Stimulated activated CD4-positive, alpha-beta T cell treated with anti-CD3 and anti-CD28 coated beads, Interleukin-1b, Interleukin-23, amount 100 ng/mL, for 48 hours (primary cell): ENCODE data around the gene GPATCH1.
A peak's percentile ranks its signal among the peaks of the same experiment; 100 is the strongest.
"Not testable (repeated sequence)": the region's sequence is repeated elsewhere in the genome, so short reads cannot be mapped to it uniquely, and the experiment has no call there.

Experiments used
- DNase-seq: peaks from one replicate; pipeline ENCODE4 v3.0.0-alpha.2; 2020

Gene GPATCH1

GRCh38 chr19:33117501-33117900, 36.5 kb downstream of the GPATCH1 start:
- no peak for DNase-seq

GRCh38 chr19:33118643-33119042, 37.7 kb downstream of the GPATCH1 start:
- no peak for DNase-seq

DNA sequence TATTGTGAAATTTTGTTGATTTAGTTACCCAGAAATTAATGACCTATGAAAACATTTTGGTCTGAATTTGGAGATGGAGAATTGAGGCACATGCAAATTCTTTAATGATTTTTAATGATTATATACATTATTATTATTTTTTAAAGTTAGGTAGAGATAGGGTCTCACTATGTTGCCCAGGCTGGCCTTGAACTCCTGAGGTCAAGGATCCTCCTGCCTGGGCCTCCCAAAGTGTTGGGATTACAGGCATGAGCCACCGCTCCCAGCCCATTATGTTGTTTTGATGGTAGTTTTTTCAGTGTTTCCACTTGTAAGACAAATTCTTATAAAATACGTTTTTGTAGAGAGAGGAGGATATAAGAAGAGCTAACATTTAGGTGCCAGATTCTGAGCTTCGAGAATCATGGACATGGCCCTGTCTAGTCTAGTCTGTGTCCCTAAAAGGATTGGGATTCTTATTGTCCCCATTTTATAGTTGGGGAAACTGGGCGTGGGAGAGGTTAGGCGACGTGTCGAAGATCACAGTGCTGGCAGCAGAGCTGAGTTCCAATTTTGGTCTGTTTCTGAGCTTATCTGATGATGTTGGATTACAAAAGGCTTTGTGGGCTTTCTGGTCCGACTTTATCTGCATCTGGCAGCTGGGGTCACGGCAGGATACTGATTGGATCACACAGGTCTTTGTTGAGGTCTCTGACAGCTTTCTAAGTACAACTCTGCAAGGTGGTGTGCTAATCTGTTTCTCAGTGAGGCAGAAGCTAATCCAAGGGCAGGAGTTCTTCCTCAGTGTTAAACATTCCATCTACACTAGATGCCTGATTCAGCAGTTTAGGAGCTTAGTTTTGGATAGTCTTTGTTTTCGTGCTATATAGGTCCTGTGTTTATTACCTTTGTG, 43.5 kb downstream of the GPATCH1 start:
- DNase-seq = no peak

DNA sequence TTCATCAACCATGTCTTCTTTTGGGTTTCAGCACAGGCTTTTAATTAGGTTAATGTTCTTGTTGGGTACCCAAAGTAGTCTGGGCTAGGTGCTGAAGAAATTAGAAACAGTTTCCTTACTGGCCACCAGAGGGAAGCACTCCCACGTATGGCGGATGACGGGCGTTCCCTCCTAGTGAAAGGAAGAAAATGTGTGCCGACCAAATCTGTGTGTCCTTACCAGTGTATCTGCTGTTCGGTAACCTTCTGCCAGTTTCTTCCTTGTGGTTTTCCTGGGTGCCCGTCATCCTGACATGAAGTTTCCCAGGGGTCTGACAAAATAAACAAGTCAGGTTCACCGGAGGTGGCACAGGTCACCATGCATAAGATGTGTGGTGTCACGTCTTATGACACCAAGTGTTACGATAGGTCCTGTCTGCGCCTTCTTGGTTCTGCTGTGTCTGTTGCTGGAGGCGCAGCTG, 45.0 kb downstream of the GPATCH1 start:
- peak; percentile 52 for DNase-seq

GRCh38 chr19:33126712-33127111, 45.7 kb downstream of the GPATCH1 start:
- not testable (repeated sequence) for DNase-seq

GRCh38 chr19:33129901-33130300, 48.9 kb downstream of the GPATCH1 start:
- no peak for DNase-seq

GRCh38 chr19:33130433-33130832, 49.5 kb downstream of the GPATCH1 start:
- no peak for DNase-seq

DNA sequence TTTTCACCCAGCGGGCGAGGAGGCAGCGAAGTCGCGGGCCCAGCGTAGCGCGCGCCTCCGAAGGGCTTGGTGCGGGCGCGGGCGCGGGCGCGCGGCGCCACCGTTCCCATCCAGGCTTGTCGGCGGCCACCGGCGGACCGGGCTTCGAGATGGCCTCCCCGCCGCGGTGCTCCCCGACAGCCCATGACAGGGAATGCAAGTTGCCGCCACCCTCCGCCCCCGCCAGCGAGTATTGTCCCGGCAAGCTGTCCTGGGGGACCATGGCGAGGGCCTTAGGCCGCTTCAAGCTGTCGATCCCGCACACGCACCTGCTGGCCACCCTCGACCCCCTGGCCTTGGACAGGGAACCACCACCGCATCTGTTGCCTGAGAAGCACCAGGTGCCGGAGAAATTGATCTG, 51.0 kb downstream of the GPATCH1 start, which contains the start of gene WDR88:
TSS of gene WDR88 (plus strand) at position 94 of the 400 bp plus-strand sequence. CDS start at position 150, 56 bp downstream.
- DNase-seq = no peak

GRCh38 chr19:33132425-33132824, 51.4 kb downstream of the GPATCH1 start:
- DNase-seq = no peak

GRCh38 chr19:33133438-33134031, 52.6 kb downstream of the GPATCH1 start:
- no peak for DNase-seq

DNA sequence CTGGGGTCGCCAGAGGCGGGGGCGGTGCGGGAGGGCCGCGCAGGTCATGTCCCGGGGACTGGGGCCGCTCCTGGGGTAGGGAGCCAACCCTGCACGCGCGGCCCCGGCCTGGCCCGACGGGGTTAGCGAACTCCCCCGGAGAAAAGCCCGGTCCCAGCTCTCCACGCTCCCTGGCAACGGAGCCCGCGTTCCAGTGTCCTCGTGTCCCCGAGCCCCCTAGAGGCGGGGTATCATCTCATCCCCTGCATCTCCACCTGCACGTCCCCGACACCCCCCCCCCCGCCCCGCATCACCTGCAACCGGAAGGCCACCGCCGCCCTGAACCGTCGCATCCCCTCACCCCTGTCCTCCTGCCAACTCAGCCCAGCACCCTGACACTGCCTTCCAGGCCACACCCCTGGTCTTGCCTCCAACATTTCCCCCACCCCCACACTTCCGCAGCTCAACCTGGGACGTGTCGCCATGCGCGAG, 53.6 kb downstream of the GPATCH1 start:
- DNase-seq = peak; percentile 71

DNA sequence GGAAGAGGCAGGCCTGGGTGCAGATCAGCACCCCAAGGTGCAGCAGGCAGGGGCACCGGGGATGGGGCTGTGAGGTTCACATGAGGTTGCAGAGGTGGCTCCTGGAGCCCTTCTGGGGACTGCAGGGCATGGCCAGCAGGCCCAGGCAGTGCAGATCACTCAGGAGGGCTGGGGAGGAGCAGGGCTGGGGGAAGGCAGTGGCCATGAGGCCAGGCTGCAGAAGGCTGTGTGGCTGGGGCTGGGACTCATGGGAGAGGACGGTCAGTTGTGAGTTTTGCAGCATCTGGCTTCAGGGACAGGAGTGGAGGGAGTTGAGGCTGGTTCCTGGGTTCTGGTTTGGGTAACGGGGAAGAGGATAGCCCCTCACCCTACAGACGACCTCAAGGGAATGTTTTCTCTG, 58.2 kb downstream of the GPATCH1 start:
- DNase-seq = no peak

- peak; percentile 60 for DNase-seq
These were observed 63.0 kb downstream of the GPATCH1 start for GRCh38 chr19:33143897-33144405.

DNA sequence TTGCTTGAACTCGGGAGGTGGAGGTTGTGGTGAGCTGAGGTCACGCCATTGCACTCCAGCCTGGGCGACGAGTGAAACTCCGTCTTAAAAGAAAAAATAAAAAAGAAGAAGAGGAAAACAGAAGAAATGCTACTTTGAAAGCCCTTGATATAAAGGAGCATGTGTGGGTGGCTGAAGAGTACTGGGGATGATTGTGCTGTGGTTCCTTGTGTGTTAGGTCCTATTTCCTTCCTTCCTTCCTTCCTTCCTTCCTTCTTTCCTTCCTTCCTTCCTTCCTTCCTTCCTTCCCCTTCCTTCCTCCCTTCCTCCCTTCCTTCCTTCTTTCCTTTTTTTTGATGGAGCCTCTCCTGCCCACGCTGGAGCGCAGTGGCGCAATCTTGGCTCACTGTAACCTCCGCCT, 65.2 kb downstream of the GPATCH1 start:
- DNase-seq = no peak

DNA sequence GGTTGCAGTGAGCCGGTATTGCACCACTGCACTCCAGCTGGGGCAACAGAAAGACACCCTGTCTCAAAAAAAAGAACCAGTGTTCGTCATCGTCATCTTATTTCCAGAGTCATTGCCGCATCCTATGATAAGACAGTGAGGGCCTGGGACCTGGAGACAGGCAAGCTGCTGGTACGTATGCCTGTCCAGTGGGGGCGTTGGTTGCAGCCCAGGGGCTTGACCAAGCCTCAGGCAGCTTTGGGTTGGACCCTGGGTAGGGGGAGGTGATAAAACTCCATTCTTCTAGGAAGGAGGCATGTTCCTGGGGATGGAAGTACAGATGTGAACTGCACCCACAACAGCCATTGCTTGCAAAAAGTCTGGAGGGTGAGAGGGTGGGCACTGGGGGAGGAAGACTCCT, 66.6 kb downstream of the GPATCH1 start:
- no peak for DNase-seq

DNA sequence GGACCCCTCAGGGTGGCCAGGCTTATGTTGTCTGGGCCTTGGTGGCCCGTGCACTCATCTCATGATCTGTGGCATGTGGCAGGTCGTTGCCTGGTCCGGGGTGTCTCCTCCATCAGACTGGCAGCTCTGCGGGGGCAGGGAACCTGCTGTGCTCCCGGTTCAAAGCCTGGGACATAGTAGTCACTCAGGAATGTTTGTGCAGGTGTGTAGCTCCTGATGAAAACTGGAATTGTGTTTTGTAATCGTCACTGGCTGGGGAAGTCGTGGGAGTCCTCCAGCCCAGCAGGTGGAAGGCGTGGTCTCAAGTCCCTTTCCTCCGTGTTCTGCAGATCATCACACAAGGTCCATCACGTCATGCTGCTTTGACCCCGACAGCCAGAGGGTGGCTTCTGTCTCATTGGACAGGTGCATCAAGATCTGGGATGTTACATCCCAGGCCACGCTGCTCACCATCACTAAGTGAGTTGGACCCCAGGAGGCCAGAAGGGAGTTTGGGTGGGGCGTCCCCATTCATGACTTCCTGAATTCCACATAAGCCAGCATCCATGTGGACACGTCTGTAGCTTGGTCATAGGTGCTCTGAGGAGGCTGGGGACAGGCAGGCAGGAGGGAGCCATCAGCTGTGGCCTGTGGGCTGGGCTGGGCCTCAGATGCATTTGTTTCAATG, 70.0 kb downstream of the GPATCH1 start:
- DNase-seq = no peak

DNA sequence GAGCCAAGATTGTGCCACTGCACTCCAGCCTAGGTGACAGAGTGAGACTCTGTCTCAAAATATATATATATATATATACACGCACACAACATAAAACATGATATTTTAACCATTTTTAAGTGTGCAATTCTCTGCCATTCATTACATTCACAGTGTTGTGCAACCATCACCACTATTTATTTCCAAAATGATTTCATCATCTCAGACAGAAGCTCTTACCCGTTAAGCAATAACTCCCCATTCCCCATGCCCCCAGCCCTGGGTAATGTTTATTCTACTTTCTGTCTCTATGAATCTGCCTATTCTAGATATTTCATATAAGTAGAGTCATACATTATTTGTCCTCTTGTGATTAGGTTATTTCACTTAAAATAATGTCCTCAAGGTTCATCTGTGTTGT, 71.2 kb downstream of the GPATCH1 start:
- DNase-seq = no peak

GRCh38 chr19:33152625-33153024, 71.6 kb downstream of the GPATCH1 start:
- DNase-seq = not testable (repeated sequence)

- DNase-seq = not testable (repeated sequence)
These were observed 73.3 kb downstream of the GPATCH1 start for GRCh38 chr19:33154313-33154712.

DNA sequence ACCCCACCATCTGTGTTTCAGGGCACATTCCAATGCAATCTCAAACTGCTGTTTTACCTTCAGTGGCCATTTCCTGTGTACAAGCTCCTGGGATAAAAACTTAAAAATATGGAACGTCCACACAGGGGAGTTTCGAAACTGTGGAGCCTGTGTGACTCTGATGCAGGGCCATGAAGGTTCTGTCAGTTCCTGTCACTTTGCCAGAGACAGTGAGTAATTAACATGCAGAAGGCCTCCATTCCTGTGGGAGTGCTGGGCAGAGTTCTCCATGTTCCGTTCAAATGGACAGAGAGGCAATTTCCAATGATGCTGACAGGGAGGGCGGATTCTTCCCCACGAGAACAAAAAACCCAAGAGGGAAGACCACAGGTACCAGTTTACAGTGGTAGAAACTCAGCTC, 75.4 kb downstream of the GPATCH1 start:
- no peak for DNase-seq

- no peak for DNase-seq
These were observed 76.9 kb downstream of the GPATCH1 start for GRCh38 chr19:33157906-33158305.

- DNase-seq = no peak
These were observed 77.4 kb downstream of the GPATCH1 start for GRCh38 chr19:33158365-33158764.

DNA sequence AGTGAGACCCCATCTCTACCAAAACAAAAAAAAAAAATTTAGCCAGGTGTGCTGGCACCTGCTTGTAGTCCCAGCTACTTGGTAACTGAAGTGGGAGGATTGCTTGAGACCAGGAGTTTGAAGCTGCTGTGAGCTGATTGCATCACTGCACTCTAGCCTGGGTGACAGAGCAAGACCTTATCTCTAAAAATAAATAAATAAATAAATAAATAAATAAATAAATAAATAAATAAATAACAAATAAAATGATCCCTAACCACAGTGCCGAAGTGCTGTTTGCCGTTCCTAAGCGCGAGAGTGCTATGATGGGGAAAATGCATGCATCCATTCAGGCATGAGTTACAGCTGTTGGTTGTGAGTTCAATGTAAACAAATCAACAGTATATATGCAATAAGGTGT, 78.2 kb downstream of the GPATCH1 start:
- no peak for DNase-seq
